ENCODE data around the gene PSMA8. TPM values are rescaled to one million over a fixed set of nuclear protein-coding genes. Genes with fewer than 3 reads are reported as not detected.
"Not testable (repeated sequence)": the region's sequence is repeated elsewhere in the genome, so short reads cannot be mapped to it uniquely, and the experiment has no call there.

Gene PSMA8
- total RNA-seq, 1 experiment from 2014 or later, result not detected

- no peak for TF ChIP-seq CTCF (conservative IDR thresholded peaks at IDR 0.05)
- Histone ChIP-seq H2BK5ac (ENCODE audit: insufficient read length, low read length) (no peak overlapping the region), H3K27me3 (ENCODE audit: insufficient read depth, low read length) (no peaks in the 10 kb centered on the region), H3K56ac (ENCODE audit: insufficient read length, low read depth, low read length) (no peak overlapping the region), H3K4me1 (ENCODE audit: insufficient read depth, low read length) (no peaks in the 10 kb centered on the region), H2BK15ac (ENCODE audit: low read depth, low read length) (no peak overlapping the region), H3K4me2 (ENCODE audit: insufficient read depth, insufficient read length, low read length) (no peak overlapping the region), H4K8ac (replicated peaks; ENCODE audit: insufficient read length, low read depth, low read length) (no peak overlapping the region), H3K23me2 (ENCODE audit: insufficient read length, low read depth, low read length, poor library complexity, severe bottlenecking) (no peaks in the 10 kb centered on the region), H2AFZ (ENCODE audit: low read length) (no peak overlapping the region), H3T11ph (ENCODE audit: low read length) (no peak overlapping the region), H4K20me1 (ENCODE audit: control insufficient read depth, insufficient read depth, insufficient read length) (no peaks in the 10 kb centered on the region), H3K18ac (ENCODE audit: insufficient read length, low read depth, low read length) (no peak overlapping the region), H2BK12ac (ENCODE audit: insufficient read length, low read depth, low read length) (no peak overlapping the region), H3K79me2 (ENCODE audit: insufficient read depth, low read length) (no peaks in the 10 kb centered on the region), H3K9ac (ENCODE audit: extremely low read depth, insufficient read length, low read length) (no peak overlapping the region), H4K91ac (ENCODE audit: insufficient read length, low read depth, low read length) (no peak overlapping the region), H3K27ac (ENCODE audit: insufficient read length, low read depth, low read length) (no peak overlapping the region), H4K5ac (ENCODE audit: insufficient read length, low read depth, low read length) (no peak overlapping the region), H3K23ac (ENCODE audit: insufficient read length, low read depth, low read length) (no peak overlapping the region), H3K79me1 (ENCODE audit: insufficient read depth, low read depth, low read length, poor library complexity, severe bottlenecking) (no peaks in the 10 kb centered on the region), H2BK20ac (ENCODE audit: low read depth, low read length, poor library complexity, severe bottlenecking) (no peak overlapping the region), H2BK120ac (ENCODE audit: low read depth, low read length, poor library complexity, severe bottlenecking) (no peak overlapping the region), H3K4ac (ENCODE audit: low read depth, low read length) (no peak overlapping the region), H2AK5ac (ENCODE audit: insufficient read length, low read length) (no peak overlapping the region), H3K14ac (ENCODE audit: insufficient read depth, low read length) (no peak overlapping the region), H3K9me3 (ENCODE audit: control insufficient read depth, low read depth, low read length) (no peaks in the 10 kb centered on the region)
- DNase-seq, result no peak
- WGBS (ENCODE audit: extremely low coverage, insufficient read length, low lambda C conversion rate), result no CpG with 5 or more reads among the region's 3 CpGs
- Mint-ChIP-seq H3K4me3 (no peak overlapping the region), H3K27me3 (ENCODE audit: low read depth) (no peaks in the 10 kb centered on the region), H3K9me3 (peaks cover 2 to 7% of the 10 kb centered on the region in 2 experiments; a peak in 3 of 5 replicates), H3K27ac (no peak overlapping the region), H3K36me3 (ENCODE audit: insufficient read depth in 1 of 3, low read depth in 3 of 3) (peaks cover 0 to 9% (median 0%) of the 10 kb centered on the region in 3 experiments; a peak in 2 of 7 replicates), H3K4me1 (peaks cover 0 to 4% of the 10 kb centered on the region in 2 experiments; a peak in 1 of 4 replicates)
Observed at GRCh38 chr18:26196605-26197004, 62.9 kb downstream of the PSMA8 start.

GRCh38 chr18:26202001-26202400, 68.3 kb downstream of the PSMA8 start:
- H3K9ac ChIP-seq (ENCODE audit: extremely low read depth, insufficient read length, low read length); H3K23me2 ChIP-seq (ENCODE audit: insufficient read length, low read depth, low read length, poor library complexity, severe bottlenecking); H4K5ac ChIP-seq (ENCODE audit: insufficient read length, low read depth, low read length); H3K79me2 ChIP-seq (ENCODE audit: insufficient read depth, low read length); H3K4me1 ChIP-seq (ENCODE audit: insufficient read depth, low read length); H3K27ac ChIP-seq (ENCODE audit: insufficient read length, low read depth, low read length); H2BK12ac ChIP-seq (ENCODE audit: insufficient read length, low read depth, low read length); H2BK120ac ChIP-seq (ENCODE audit: low read depth, low read length, poor library complexity, severe bottlenecking); H2AK5ac ChIP-seq (ENCODE audit: insufficient read length, low read length); H2AFZ ChIP-seq (ENCODE audit: low read length); H3K9me3 ChIP-seq (ENCODE audit: control insufficient read depth, low read depth, low read length); H2BK15ac ChIP-seq (ENCODE audit: low read depth, low read length); H3K56ac ChIP-seq (ENCODE audit: insufficient read length, low read depth, low read length); H3K4me2 ChIP-seq (ENCODE audit: insufficient read depth, insufficient read length, low read length); H3K27me3 ChIP-seq (ENCODE audit: insufficient read depth, low read length); H3K27ac Mint-ChIP-seq; H2BK5ac ChIP-seq (ENCODE audit: insufficient read length, low read length); H2BK20ac ChIP-seq (ENCODE audit: low read depth, low read length, poor library complexity, severe bottlenecking); H3K23ac ChIP-seq (ENCODE audit: insufficient read length, low read depth, low read length); H4K91ac ChIP-seq (ENCODE audit: insufficient read length, low read depth, low read length); H4K8ac ChIP-seq (replicated peaks; ENCODE audit: insufficient read length, low read depth, low read length); H3K18ac ChIP-seq (ENCODE audit: insufficient read length, low read depth, low read length); H3K4ac ChIP-seq (ENCODE audit: low read depth, low read length); DNase-seq; H3K27me3 Mint-ChIP-seq (ENCODE audit: low read depth); H4K20me1 ChIP-seq (ENCODE audit: control insufficient read depth, insufficient read depth, insufficient read length); H3K4me1 Mint-ChIP-seq; H3K79me1 ChIP-seq (ENCODE audit: insufficient read depth, low read depth, low read length, poor library complexity, severe bottlenecking); H3K4me3 Mint-ChIP-seq; H3K14ac ChIP-seq (ENCODE audit: insufficient read depth, low read length); H3T11ph ChIP-seq (ENCODE audit: low read length): not testable (repeated sequence)
- H3K9me3 Mint-ChIP-seq, result peaks cover 2 to 11% of the 10 kb centered on the region in 2 experiments; a peak in 3 of 5 replicates
- peaks cover 0 to 11% (median 0%) of the 10 kb centered on the region in 3 experiments; a peak in 2 of 7 replicates for H3K36me3 Mint-ChIP-seq (ENCODE audit: insufficient read depth in 1 of 3, low read depth in 3 of 3)
- WGBS (ENCODE audit: extremely low coverage, insufficient read length, low lambda C conversion rate), result no CpG with 5 or more reads among the region's 9 CpGs

All from H9 (cell line).